OCI-LY7 (cell line): ENCODE results near the gene MAN1A2.

Experiments
- CTCF ChIP-seq: fragments of 200-600 bp; sonication (generic); conservative IDR thresholded peaks from 2 replicates; pipeline ENCODE4 v1.5.1; 2014; ENCODE audit warnings: mild to moderate bottlenecking, antibody characterized with exemption, low read length, moderate library complexity, mixed read lengths
- EZH2phosphoT487 ChIP-seq: fragments of 200-600 bp; sonication (generic); IDR thresholded peaks from 2 replicates; pipeline ENCODE4 v1.6.1; 2018; ENCODE audit warnings: low read depth, borderline replicate concordance, mild to moderate bottlenecking, mixed run types, antibody characterized with exemption, low read length, moderate library complexity, mixed read lengths

DNA sequence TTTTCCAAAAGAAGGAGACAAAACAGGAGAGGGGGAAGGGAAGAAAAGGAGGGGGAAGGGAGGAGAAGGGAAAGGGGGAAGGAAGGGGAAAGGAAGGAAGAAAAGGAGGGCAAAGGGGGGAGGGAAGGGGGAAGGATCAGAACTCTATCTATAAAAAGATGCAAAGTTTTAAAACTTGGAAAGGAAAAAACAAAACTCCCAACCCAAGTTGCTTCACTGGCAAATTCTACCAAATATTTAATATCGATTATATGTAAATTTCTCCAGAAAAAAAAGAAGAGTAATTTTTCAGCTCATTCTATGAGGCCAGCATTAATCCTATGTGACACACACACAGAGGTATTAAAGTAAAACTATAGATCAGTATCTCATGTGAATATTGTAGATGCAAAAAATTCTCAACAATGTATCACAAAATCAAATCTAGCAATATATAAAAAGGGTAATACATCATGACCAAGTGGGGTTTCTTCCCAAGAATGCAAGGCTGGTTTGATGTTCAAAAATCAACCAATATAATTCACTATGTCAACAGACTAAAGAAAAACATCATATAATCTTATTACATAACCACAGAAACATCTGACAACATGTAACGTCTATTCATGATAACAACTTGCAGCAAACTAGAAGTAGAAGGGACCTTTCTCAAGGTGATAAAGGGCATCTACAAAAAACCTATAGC lies 57.9 kb downstream of the MAN1A2 start:
- TF ChIP-seq CTCF: no peak
- no peak for TF ChIP-seq EZH2phosphoT487
